K562 (cell line): ENCODE results near the gene IFRD1. TPM values are rescaled to one million over a fixed set of nuclear protein-coding genes. Genes with fewer than 3 reads are reported as not detected.

Experiments
- COPS2 ChIP-seq: fragments of 450-650 bp; conservative IDR thresholded peaks from 2 replicates; pipeline ENCODE4 v1.6.1; 2016; ENCODE audit warnings: mild to moderate bottlenecking, moderate library complexity
- FOXA3 ChIP-seq, 2 experiments: fragments of 450-650 bp in 1 of 2; sonication (generic) in 1 of 2; formaldehyde crosslinking; IDR thresholded peaks in 1 of 2; conservative IDR thresholded peaks in 1 of 2; 2 replicates each; pipeline versions ENCODE4 v1.4.0 to v1.8.0; 2020 to 2022; ENCODE audit warnings: mild to moderate bottlenecking in 2 of 2, missing genetic modification reagents in 1 of 2
- FOXK1 ChIP-seq: sonication (generic); formaldehyde crosslinking; IDR thresholded peaks from 2 replicates; pipeline ENCODE4 v1.8.0; 2022; ENCODE audit warnings: missing genetic modification reagents, mild to moderate bottlenecking, borderline replicate concordance
- GABPB2 ChIP-seq: fragments of 250-450 bp; sonication (Bioruptor Pico); conservative IDR thresholded peaks from 2 replicates; pipeline ENCODE4 v1.5.1; 2021; ENCODE audit warnings: mild to moderate bottlenecking
- GATAD2B ChIP-seq: fragments of 450-650 bp; IDR thresholded peaks from 2 replicates; pipeline ENCODE4 v1.6.1; 2017; ENCODE audit warnings: mild to moderate bottlenecking, borderline replicate concordance
- HDAC6 ChIP-seq: IDR thresholded peaks from 2 replicates; pipeline ENCODE4 v1.6.1; 2012; ENCODE audit warnings: low read depth, mild to moderate bottlenecking, control low read depth, inconsistent platforms, low read length, moderate library complexity
- MAZ ChIP-seq, 2 experiments: fragments of 450-650 bp in 1 of 2; sonication (generic) in 1 of 2; formaldehyde crosslinking; IDR thresholded peaks in 1 of 2; conservative IDR thresholded peaks in 1 of 2; 2 replicates each; pipeline versions ENCODE4 v1.4.0 to v1.5.0; 2020; ENCODE audit warnings: mild to moderate bottlenecking in 1 of 2, missing genetic modification reagents in 1 of 2
- NFYB ChIP-seq: IDR thresholded peaks from 2 replicates; pipeline ENCODE4 v1.6.1; 2011; ENCODE audit warnings: mild to moderate bottlenecking, moderate library complexity; ENCODE audit not compliant: insufficient read length; ENCODE audit errors: extremely low read depth
- PTRF ChIP-seq: fragments of 450-650 bp; IDR thresholded peaks from 2 replicates; pipeline ENCODE4 v1.6.1; 2016; ENCODE audit warnings: mild to moderate bottlenecking, missing genetic modification characterization, missing compliant biosample characterization
- RBBP5 ChIP-seq: fragments of 200-600 bp; sonication (generic); IDR thresholded peaks from 2 replicates; pipeline ENCODE4 v1.6.1; 2012; ENCODE audit warnings: borderline replicate concordance, mild to moderate bottlenecking, low read length, control low read depth, inconsistent platforms; ENCODE audit not compliant: insufficient read depth, poor library complexity, severe bottlenecking
- RBM15 ChIP-seq: fragments of 200-400 bp; formaldehyde crosslinking; IDR thresholded peaks from 2 replicates; pipeline ENCODE4 v1.6.1; 2018; ENCODE audit warnings: mild to moderate bottlenecking, low read length, moderate library complexity; ENCODE audit not compliant: insufficient read depth
- TAF7 ChIP-seq: fragments of 450-650 bp; IDR thresholded peaks from 2 replicates; pipeline ENCODE4 v1.6.1; 2016; ENCODE audit warnings: missing genetic modification characterization, missing compliant biosample characterization
- TSHZ1 ChIP-seq: fragments of 250-450 bp; sonication (Bioruptor Pico); IDR thresholded peaks from 2 replicates; pipeline ENCODE4 v1.4.0; 2020; ENCODE audit warnings: mild to moderate bottlenecking, moderate library complexity
- ZNF212 ChIP-seq: fragments of 450-650 bp; formaldehyde crosslinking; IDR thresholded peaks from 2 replicates; pipeline ENCODE4 v1.4.0; 2020; ENCODE audit warnings: mild to moderate bottlenecking
- ZNF253 ChIP-seq: fragments of 250-450 bp; sonication (Bioruptor Pico); conservative IDR thresholded peaks from 2 replicates; pipeline ENCODE4 v1.6.1; 2021; ENCODE audit warnings: mild to moderate bottlenecking
- ZNF644 ChIP-seq: fragments of 200-800 bp; sonication (Bioruptor generic); IDR thresholded peaks from 2 replicates; pipeline ENCODE4 v1.6.1; 2016; ENCODE audit warnings: low read depth, missing genetic modification characterization, missing compliant biosample characterization
- ZNF780A ChIP-seq: fragments of 250-450 bp; sonication (Bioruptor Pico); IDR thresholded peaks from 2 replicates; pipeline ENCODE4 v1.5.0; 2021; ENCODE audit warnings: mild to moderate bottlenecking
- polyA plus RNA-seq, 8 experiments: library from polyadenylated mRNA; depleted of rRNA in 4 of 8; stranded (reverse) in 5 of 8; unstranded in 3 of 8; fragments of >200 nt; fragmentation: Nextera tagmentation in 2 of 8; fragmentation: Illumina TruSeq in 1 of 8; extraction: Ambion mirVana in 2 of 8; extraction: Trizol in 1 of 8; gene quantifications; 2 replicates each; pipeline versions ENCODE4 v1.2.1 to v1.2.3, GENCODE V29; 2011 to 2014; ENCODE audit warnings: inconsistent platforms in 1 of 8, missing spikeins in 1 of 8
- total RNA-seq, 7 experiments: library from RNA; depleted of rRNA in 6 of 7; stranded (reverse); fragments of >200 nt in 6 of 7; fragmentation: Illumina TruSeq in 2 of 7; extraction: Trizol in 2 of 7; gene quantifications; 2 replicates each; pipeline versions ENCODE4 v1.2.1 to v1.2.3, GENCODE V29; 2011 to 2021; ENCODE audit warnings: low replicate concordance in 1 of 7
- TF ChIP-seq, protein P1 (sequence below), 2 experiments: fragments of 200-800 bp in 1 of 2; sonication (Bioruptor generic) in 1 of 2; sonication (generic) in 1 of 2; formaldehyde crosslinking in 1 of 2; IDR thresholded peaks in 1 of 2; conservative IDR thresholded peaks in 1 of 2; 2 replicates each; pipeline versions ENCODE4 v1.5.0 to v1.6.1; 2016 to 2020; ENCODE audit warnings: missing compliant biosample characterization in 1 of 2, missing genetic modification characterization in 1 of 2, missing genetic modification reagents in 1 of 2
- TF ChIP-seq, protein P2 (sequence below), 2 experiments: fragments of 450-650 bp in 1 of 2; sonication (generic) in 1 of 2; formaldehyde crosslinking in 1 of 2; IDR thresholded peaks in 1 of 2; conservative IDR thresholded peaks in 1 of 2; 2 replicates each; pipeline versions ENCODE4 v1.6.1 to v1.8.1; 2016 to 2023; ENCODE audit warnings: mild to moderate bottlenecking in 2 of 2, moderate library complexity in 2 of 2, inconsistent platforms in 1 of 2, missing genetic modification reagents in 1 of 2
- TF ChIP-seq, protein P3 (sequence below): sonication (generic); formaldehyde crosslinking; IDR thresholded peaks from 2 replicates; pipeline ENCODE4 v1.8.1; 2022; ENCODE audit warnings: missing genetic modification reagents

IFRD1 gene
- total and polyA plus RNA-seq, 9 of the 15 experiments (the other 6 are each of a cell fraction or from before 2014, with no cell fraction given), result 27.6 to 81.8 (median 68.1) TPM

GRCh38 chr7:112495810-112496462 lies 45.7 kb downstream of the IFRD1 start (continued):
- TF ChIP-seq MAZ (CRISPR knock-in tag; conservative IDR thresholded peaks at IDR 0.05 in 1 of 2, IDR thresholded peaks at IDR 0.05 in 1 of 2) (no peak), RBBP5 (no peak), TSHZ1 (no peak), HDAC6 (no peak), COPS2 (no peak), ZNF644 (tag) (no peak), GATAD2B (no peak), ZNF253 (no peak), TAF7 (tag) (no peak), RBM15 (no peak), NFYB (no peak), GABPB2 (CRISPR knock-in tag) (no peak), ZNF212 (CRISPR knock-in tag) (no peak), ZNF780A (CRISPR knock-in tag) (no peak), FOXA3 (CRISPR knock-in tag; conservative IDR thresholded peaks at IDR 0.05 in 1 of 2, IDR thresholded peaks at IDR 0.05 in 1 of 2) (no peak), FOXK1 (CRISPR knock-in tag) (no peak), PTRF (tag) (no peak)
- TF ChIP-seq, protein P1, sequence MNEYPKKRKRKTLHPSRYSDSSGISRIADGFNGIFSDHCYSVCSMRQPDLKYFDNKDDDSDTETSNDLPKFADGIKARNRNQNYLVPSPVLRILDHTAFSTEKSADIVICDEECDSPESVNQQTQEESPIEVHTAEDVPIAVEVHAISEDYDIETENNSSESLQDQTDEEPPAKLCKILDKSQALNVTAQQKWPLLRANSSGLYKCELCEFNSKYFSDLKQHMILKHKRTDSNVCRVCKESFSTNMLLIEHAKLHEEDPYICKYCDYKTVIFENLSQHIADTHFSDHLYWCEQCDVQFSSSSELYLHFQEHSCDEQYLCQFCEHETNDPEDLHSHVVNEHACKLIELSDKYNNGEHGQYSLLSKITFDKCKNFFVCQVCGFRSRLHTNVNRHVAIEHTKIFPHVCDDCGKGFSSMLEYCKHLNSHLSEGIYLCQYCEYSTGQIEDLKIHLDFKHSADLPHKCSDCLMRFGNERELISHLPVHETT (CRISPR knock-in tag; conservative IDR thresholded peaks at IDR 0.05 in 1 of 2, IDR thresholded peaks at IDR 0.05 in 1 of 2), result no peak
- TF ChIP-seq, protein P2, sequence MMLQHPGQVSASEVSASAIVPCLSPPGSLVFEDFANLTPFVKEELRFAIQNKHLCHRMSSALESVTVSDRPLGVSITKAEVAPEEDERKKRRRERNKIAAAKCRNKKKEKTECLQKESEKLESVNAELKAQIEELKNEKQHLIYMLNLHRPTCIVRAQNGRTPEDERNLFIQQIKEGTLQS (IDR thresholded peaks at IDR 0.05), result no peak
- TF ChIP-seq, protein P2 (CRISPR knock-in tag; conservative IDR thresholded peaks at IDR 0.05), result no peak
- TF ChIP-seq, protein P3, sequence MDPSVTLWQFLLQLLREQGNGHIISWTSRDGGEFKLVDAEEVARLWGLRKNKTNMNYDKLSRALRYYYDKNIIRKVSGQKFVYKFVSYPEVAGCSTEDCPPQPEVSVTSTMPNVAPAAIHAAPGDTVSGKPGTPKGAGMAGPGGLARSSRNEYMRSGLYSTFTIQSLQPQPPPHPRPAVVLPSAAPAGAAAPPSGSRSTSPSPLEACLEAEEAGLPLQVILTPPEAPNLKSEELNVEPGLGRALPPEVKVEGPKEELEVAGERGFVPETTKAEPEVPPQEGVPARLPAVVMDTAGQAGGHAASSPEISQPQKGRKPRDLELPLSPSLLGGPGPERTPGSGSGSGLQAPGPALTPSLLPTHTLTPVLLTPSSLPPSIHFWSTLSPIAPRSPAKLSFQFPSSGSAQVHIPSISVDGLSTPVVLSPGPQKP, result no peak
